Naive thymus-derived CD4-positive, alpha-beta T cell (primary cell): ENCODE data around the gene RBBP5. TPM values are rescaled to one million over a fixed set of nuclear protein-coding genes. Genes with fewer than 3 reads are reported as not detected.

Experiments
- ATAC-seq: fragments of 150-1000 bp; cut with Tn5 transposase; 2 replicates; pipeline ENCODE4 v1.10.0; 2021; ENCODE audit warnings: mild to moderate bottlenecking, moderate library complexity
- CTCF ChIA-PET: fragments of 350-600 bp; sonication (Branson Sonifier 250); formaldehyde crosslinking; loops from one replicate; lab custom pipeline; 2021; ENCODE audit warnings: antibody characterized with exemption; lab: Charles Lee
- POLR2A ChIA-PET: fragments of 350-600 bp; sonication (Branson Sonifier 250); formaldehyde crosslinking; loops from one replicate; lab custom pipeline; 2021; ENCODE audit warnings: antibody characterized with exemption, inconsistent platforms; lab: Charles Lee
- DNase-seq, 9 donors: peaks; one replicate each; pipeline versions ENCODE4 v3.0.0 to v3.0.0-alpha.2; 2020 to 2022; ENCODE audit warnings: mixed read lengths in 1 of 9
- H3K27ac ChIP-seq: one replicate; pipeline ENCODE4 v1.7.0; 2013; ENCODE audit warnings: mild to moderate bottlenecking, low read depth, low read length, moderate library complexity
- H3K27me3 ChIP-seq, 2 donors: one replicate each; pipeline ENCODE4 v1.7.0; 2013; ENCODE audit warnings: low read length in 2 of 2, mild to moderate bottlenecking in 2 of 2, moderate library complexity in 2 of 2; ENCODE audit not compliant: control insufficient read depth in 2 of 2, insufficient read depth in 2 of 2
- H3K36me3 ChIP-seq, 3 experiments: 1 replicate in 2 of 3; 2 replicates in 1 of 3; pipeline ENCODE4 v1.7.0; 2013; ENCODE audit warnings: low read length in 3 of 3, mild to moderate bottlenecking in 3 of 3, moderate library complexity in 1 of 3; ENCODE audit not compliant: insufficient read depth in 3 of 3, control insufficient read depth in 2 of 3
- H3K4me1 ChIP-seq, 2 donors: one replicate each; pipeline ENCODE4 v1.7.0; 2013; ENCODE audit warnings: low read length in 2 of 2, mild to moderate bottlenecking in 2 of 2, moderate library complexity in 1 of 2; ENCODE audit not compliant: control insufficient read depth in 2 of 2, insufficient read depth in 2 of 2
- H3K4me3 ChIP-seq: 2 replicates; pipeline ENCODE4 v1.7.0; 2013; ENCODE audit warnings: mild to moderate bottlenecking, low read length
- H3K9me3 ChIP-seq, 3 experiments: 1 replicate in 2 of 3; 2 replicates in 1 of 3; pipeline ENCODE4 v1.7.0; 2013; ENCODE audit warnings: low read length in 3 of 3; ENCODE audit not compliant: control insufficient read depth in 2 of 3
- H3K27ac Mint-ChIP-seq, 9 donors: one replicate each; pipeline ENCODE4 v1.8.0; 2020 to 2022; ENCODE audit warnings: mixed read lengths in 9 of 9, mild to moderate bottlenecking in 8 of 9, moderate library complexity in 5 of 9, inconsistent platforms in 2 of 9
- H3K27me3 Mint-ChIP-seq, 5 donors: one replicate each; pipeline ENCODE4 v1.8.0; 2021 to 2022; ENCODE audit warnings: mixed read lengths in 5 of 5, mild to moderate bottlenecking in 1 of 5
- H3K36me3 Mint-ChIP-seq, 5 donors: one replicate each; pipeline ENCODE4 v1.8.0; 2020 to 2022; ENCODE audit warnings: mixed read lengths in 5 of 5, mild to moderate bottlenecking in 3 of 5, inconsistent platforms in 1 of 5
- H3K4me1 Mint-ChIP-seq, 7 donors: one replicate each; pipeline ENCODE4 v1.8.0; 2020 to 2022; ENCODE audit warnings: mixed read lengths in 7 of 7, mild to moderate bottlenecking in 3 of 7, inconsistent platforms in 1 of 7
- H3K4me3 Mint-ChIP-seq, 10 donors: one replicate each; pipeline ENCODE4 v1.8.0; 2020 to 2022; ENCODE audit warnings: mild to moderate bottlenecking in 10 of 10, mixed read lengths in 10 of 10, moderate library complexity in 6 of 10, inconsistent platforms in 2 of 10
- H3K9me3 Mint-ChIP-seq, 11 donors: one replicate each; pipeline ENCODE4 v1.8.0; 2020 to 2022; ENCODE audit warnings: mixed read lengths in 11 of 11, mild to moderate bottlenecking in 4 of 11, inconsistent platforms in 1 of 11, moderate library complexity in 1 of 11
- intact Hi-C, 2 donors: fragments of 100-400 bp; cut with micrococcal nuclease; formaldehyde crosslinking; loops; one replicate each; pipeline ENCODE4 v1.15.1; 2023
- polyA plus RNA-seq, 2 donors: library from polyadenylated mRNA; unstranded; fragments of 300-500 nt; fragmentation: Illumina TruSeq; gene quantifications; one replicate each; pipeline ENCODE4 v1.2.3, GENCODE V29; 2021
- total RNA-seq, 6 experiments: library from RNA in 5 of 6; stranded (reverse) in 5 of 6; gene quantifications; 1 replicate in 5 of 6; 2 replicates in 1 of 6; pipeline ENCODE4 v1.2.3 and lab custom pipeline; 2021 to 2026

The RBBP5 gene
- total and polyA plus RNA-seq, 7 experiments from 2014 or later: 11.0 to 31.5 (median 21.1) TPM

DNA sequence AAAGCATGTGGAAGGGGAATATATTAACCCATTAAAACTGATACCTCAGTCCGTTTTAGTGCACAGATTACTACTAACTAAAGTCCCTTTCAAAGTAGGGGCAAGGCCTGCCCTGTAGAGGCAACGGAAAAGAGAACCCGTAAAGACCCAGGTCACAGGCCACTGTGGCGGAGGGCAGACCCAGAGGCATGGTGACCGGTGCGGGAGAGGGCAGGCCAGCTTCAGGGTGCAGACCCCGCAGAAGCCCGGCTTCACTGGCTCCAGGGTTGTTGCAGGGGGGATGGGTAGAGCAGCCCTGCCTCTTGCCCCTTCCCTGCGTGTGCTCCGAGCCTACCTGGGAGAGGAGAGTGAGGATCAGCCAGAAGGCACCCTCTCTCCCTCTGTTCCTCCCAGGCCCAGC, 61.0 kb downstream of the RBBP5 start:
- Histone ChIP-seq H3K4me3 (no peak overlapping the region), H3K4me1 (no peaks in the 10 kb centered on the region), H3K36me3 (no peaks in the 10 kb centered on the region), H3K9me3 (no peaks in the 10 kb centered on the region), H3K27me3 (no peaks in the 10 kb centered on the region), H3K27ac (no peak overlapping the region)
- Mint-ChIP-seq H3K9me3 (no peaks in the 10 kb centered on the region), H3K27ac (no peak overlapping the region), H3K4me3 (no peak overlapping the region), H3K4me1 (peaks cover 0 to 4% (median 0%) of the 10 kb centered on the region in 7 donors), H3K27me3 (no peaks in the 10 kb centered on the region), H3K36me3 (no peaks in the 10 kb centered on the region)
- no peak for DNase-seq
- ChIA-PET CTCF (interaction anchor here (1.0 to 3.3 kb wide), 4 partner anchors 68 to 85 kb away, joined by 3 to 18 read pairs (median 8); no protein-coding TSS in a partner anchor), POLR2A (no interaction called here)
- intact Hi-C loops: loop anchor here (1.0 kb wide), 3 partner anchors 71 to 196 kb away; no protein-coding TSS in a partner anchor
- ATAC-seq: no peak

DNA sequence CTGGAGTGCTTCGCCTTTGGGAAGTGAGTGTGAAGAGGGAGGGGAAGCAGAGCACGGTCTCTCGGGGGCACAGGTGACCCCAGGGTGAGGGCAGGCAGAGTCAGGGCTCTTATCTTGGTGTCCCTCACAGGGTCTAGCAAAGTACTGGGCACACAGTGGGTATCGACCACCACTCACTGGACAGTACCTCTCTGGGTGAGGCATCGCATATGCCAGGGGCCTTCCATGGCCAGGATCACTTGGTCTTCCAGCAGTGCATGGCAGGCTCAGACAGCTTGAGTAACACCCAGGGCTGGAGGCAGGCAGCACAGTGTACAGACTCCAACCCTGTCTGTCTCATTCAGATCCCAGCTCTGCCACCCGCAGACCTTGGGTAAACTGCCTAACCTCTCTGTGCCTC, 62.1 kb downstream of the RBBP5 start:
- intact Hi-C loops: no loop called here
- no peaks in the 10 kb centered on the region for H3K36me3 ChIP-seq
- Mint-ChIP-seq H3K9me3 (no peaks in the 10 kb centered on the region), H3K27me3 (no peaks in the 10 kb centered on the region), H3K36me3 (no peaks in the 10 kb centered on the region), H3K4me3 (no peak overlapping the region), H3K27ac (no peak overlapping the region), H3K4me1 (peaks cover 0 to 4% (median 0%) of the 10 kb centered on the region in 7 donors)
- H3K9me3 ChIP-seq: no peaks in the 10 kb centered on the region
- CTCF ChIA-PET: no interaction called here
- no peak for ATAC-seq
- no peak overlapping the region for H3K4me3 ChIP-seq
- no peak for DNase-seq
- POLR2A ChIA-PET: no interaction called here
- H3K27me3 ChIP-seq: no peaks in the 10 kb centered on the region
- H3K27ac ChIP-seq: no peak overlapping the region
- H3K4me1 ChIP-seq: no peaks in the 10 kb centered on the region

DNA sequence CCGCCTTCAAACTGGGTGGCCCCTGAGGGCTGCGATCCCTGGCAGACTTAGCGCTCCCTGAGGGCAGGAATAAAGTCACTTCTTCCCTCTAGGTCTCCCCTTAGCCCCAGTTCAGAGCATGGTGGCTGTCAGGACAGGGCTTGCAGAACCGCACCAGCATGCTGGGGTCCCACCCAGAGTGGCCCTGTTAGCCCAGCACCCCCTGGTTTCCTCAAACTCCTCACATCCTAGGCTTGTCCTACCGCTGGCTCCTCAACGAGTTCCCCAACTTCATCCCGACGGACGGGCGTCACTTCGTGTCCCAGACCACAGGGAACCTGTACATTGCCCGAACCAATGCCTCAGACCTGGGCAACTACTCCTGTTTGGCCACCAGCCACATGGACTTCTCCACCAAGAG, 62.9 kb downstream of the RBBP5 start:
- no peak for ATAC-seq
- Mint-ChIP-seq H3K9me3 (no peaks in the 10 kb centered on the region), H3K36me3 (no peaks in the 10 kb centered on the region), H3K4me1 (peaks cover 0 to 4% (median 0%) of the 10 kb centered on the region in 7 donors), H3K27me3 (no peaks in the 10 kb centered on the region), H3K4me3 (no peak overlapping the region), H3K27ac (no peak overlapping the region)
- Histone ChIP-seq H3K27me3 (no peaks in the 10 kb centered on the region), H3K4me3 (no peak overlapping the region), H3K36me3 (no peaks in the 10 kb centered on the region), H3K27ac (no peak overlapping the region), H3K4me1 (no peaks in the 10 kb centered on the region), H3K9me3 (no peaks in the 10 kb centered on the region)
- DNase-seq: no peak
- intact Hi-C loops: no loop called here
- ChIA-PET CTCF (no interaction called here), POLR2A (no interaction called here)

DNA sequence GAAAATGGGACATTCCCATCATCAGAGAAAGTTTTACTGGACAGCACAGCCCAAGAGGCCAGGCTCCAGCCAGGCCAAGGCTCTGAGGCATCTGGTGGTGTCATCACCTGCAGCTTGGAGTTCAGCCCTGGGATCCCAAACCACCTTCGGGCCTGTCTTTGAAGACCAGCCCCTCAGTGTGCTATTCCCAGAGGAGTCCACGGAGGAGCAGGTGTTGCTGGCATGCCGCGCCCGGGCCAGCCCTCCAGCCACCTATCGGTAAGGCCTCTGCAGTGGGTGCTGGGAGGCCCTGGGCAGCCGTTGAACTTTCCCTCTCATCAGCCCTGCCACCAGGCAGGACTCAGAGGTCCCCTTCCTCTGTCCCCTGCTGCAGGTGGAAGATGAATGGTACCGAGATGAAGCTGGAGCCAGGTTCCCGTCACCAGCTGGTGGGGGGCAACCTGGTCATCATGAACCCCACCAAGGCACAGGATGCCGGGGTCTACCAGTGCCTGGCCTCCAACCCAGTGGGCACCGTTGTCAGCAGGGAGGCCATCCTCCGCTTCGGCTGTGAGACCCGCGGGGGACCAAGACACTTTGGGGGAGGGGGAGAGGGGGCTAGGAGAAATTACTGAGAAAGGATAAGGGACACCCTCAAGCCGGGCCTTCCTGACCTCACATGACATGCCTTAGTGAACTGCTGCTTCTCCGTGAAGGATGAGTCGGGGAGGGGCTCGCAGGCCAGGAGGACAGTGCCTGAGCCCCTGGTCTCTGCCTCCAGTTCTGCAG, 63.8 kb downstream of the RBBP5 start:
- Histone ChIP-seq H3K4me1 (no peaks in the 10 kb centered on the region), H3K27me3 (no peaks in the 10 kb centered on the region), H3K36me3 (no peaks in the 10 kb centered on the region), H3K4me3 (no peak overlapping the region), H3K9me3 (no peaks in the 10 kb centered on the region), H3K27ac (no peak overlapping the region)
- POLR2A ChIA-PET: no interaction called here
- ATAC-seq: no peak
- Mint-ChIP-seq H3K4me1 (peaks cover 0 to 4% (median 0%) of the 10 kb centered on the region in 7 donors), H3K9me3 (no peaks in the 10 kb centered on the region), H3K4me3 (no peak overlapping the region), H3K27me3 (peaks cover 0 to 5% (median 0%) of the 10 kb centered on the region in 5 donors), H3K36me3 (no peaks in the 10 kb centered on the region), H3K27ac (no peak overlapping the region)
- intact Hi-C loops: no loop called here
- DNase-seq: no peak
- CTCF ChIA-PET: no interaction called here

DNA sequence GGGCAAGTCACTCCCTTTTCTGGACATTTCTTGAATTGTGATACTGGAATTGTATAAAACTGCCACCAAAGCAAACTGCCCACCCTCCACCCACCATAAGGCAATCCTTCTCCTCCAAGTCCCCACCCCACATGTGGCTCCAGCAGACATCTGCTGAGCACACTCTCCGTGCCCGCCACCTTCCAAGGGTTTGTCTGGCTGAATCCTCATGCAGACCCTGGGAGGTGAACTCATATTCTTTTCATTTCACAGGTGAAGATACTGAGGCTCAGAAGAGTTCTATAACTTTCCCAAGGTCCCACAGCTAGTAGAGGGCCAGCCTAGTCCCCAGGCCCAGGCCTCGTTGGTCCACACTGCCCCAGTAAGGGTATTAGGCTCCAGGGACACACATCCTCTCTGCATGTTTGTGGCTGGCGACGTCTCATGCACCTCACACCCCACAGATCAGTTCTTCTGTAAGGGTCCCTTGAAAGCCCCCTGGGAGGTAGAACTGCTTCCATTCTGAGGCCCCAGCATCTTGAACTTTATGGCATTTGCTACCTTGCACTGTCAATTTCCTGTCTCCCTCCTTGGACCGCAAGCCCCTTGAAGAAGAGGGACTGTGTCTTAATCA, 64.7 kb downstream of the RBBP5 start:
- H3K9me3 ChIP-seq: no peaks in the 10 kb centered on the region
- no peak overlapping the region for H3K27ac ChIP-seq
- no peaks in the 10 kb centered on the region for H3K27me3 ChIP-seq
- Mint-ChIP-seq H3K27me3 (peaks cover 0 to 5% (median 0%) of the 10 kb centered on the region in 5 donors), H3K4me1 (peaks cover 0 to 4% (median 0%) of the 10 kb centered on the region in 7 donors), H3K9me3 (no peaks in the 10 kb centered on the region), H3K4me3 (no peak overlapping the region), H3K36me3 (no peaks in the 10 kb centered on the region), H3K27ac (no peak overlapping the region)
- ChIA-PET POLR2A (no interaction called here), CTCF (no interaction called here)
- H3K4me1 ChIP-seq: no peaks in the 10 kb centered on the region
- no peak for ATAC-seq
- intact Hi-C loops: no loop called here
- no peak overlapping the region for H3K4me3 ChIP-seq
- no peak for DNase-seq
- H3K36me3 ChIP-seq: no peaks in the 10 kb centered on the region

DNA sequence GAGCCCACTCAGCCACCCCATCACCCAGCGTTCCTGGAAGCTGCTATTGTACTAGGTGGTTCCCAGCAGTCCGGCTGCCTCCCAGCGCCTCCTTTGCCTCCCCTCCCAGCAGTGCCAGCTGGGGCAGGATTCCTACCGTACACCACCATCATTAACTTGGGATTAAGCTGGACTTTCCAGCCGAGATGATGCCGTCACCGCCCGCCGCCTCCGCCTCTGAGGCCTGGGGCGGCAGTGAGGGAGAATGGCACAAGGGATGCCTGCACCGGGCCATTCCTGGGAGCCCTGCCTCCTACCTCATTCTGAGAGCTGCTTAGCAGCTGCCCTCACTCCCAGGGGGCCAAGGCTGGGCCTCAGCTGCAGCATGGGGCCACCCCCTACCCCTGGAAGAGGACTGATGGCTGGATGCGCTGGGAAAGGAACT, 65.6 kb downstream of the RBBP5 start:
- no peaks in the 10 kb centered on the region for H3K27me3 ChIP-seq
- Mint-ChIP-seq H3K4me1 (no peaks in the 10 kb centered on the region), H3K4me3 (no peak overlapping the region), H3K27me3 (peaks cover 0 to 5% (median 0%) of the 10 kb centered on the region in 5 donors), H3K27ac (no peak overlapping the region), H3K9me3 (no peaks in the 10 kb centered on the region), H3K36me3 (no peaks in the 10 kb centered on the region)
- CTCF ChIA-PET: no interaction called here
- no peak overlapping the region for H3K4me3 ChIP-seq
- ATAC-seq: no peak
- no peaks in the 10 kb centered on the region for H3K4me1 ChIP-seq
- no peaks in the 10 kb centered on the region for H3K36me3 ChIP-seq
- H3K9me3 ChIP-seq: no peaks in the 10 kb centered on the region
- no peak for DNase-seq
- no peak overlapping the region for H3K27ac ChIP-seq
- POLR2A ChIA-PET: no interaction called here
- intact Hi-C loops: no loop called here
